NCI-H460 (cell line): ENCODE data around the gene FAF1. TPM values are rescaled to one million over a fixed set of nuclear protein-coding genes. Genes with fewer than 3 reads are reported as not detected.
"Not testable (repeated sequence)": the region's sequence is repeated elsewhere in the genome, so short reads cannot be mapped to it uniquely, and the experiment has no call there.

Experiments used
- DNase-seq: peaks from one replicate; pipeline ENCODE4 v3.0.0-alpha.2; 2016; ENCODE audit warnings: low read depth; ENCODE audit errors: extremely low read depth
- total RNA-seq: library from RNA; depleted of rRNA; stranded (reverse); fragments of >200 nt; shearing (Covaris generic); gene quantifications from 2 replicates; pipeline ENCODE4 v1.2.3, GENCODE V29; 2014

FAF1 gene
- total RNA-seq, 1 experiment from 2014 or later: 65.7 TPM

DNA sequence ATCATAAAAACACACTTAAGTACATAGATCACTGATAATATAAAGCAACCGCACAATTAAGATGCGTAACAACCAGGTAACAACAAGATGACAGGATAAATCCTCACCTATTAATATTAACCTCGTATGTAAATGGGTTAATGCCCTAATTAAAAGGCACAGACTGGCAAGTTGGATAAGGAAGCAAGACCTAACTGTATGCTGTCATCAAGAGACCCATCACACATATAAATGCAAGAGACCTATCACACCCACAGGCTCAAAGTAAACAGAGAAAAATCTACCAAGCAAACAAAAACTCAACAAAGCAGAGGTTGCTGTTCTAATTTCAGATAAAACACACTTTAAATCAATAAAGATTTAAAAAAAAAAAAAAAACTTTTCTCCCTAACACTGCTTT, 151.8 kb downstream of the FAF1 start:
- no peak for DNase-seq

DNA sequence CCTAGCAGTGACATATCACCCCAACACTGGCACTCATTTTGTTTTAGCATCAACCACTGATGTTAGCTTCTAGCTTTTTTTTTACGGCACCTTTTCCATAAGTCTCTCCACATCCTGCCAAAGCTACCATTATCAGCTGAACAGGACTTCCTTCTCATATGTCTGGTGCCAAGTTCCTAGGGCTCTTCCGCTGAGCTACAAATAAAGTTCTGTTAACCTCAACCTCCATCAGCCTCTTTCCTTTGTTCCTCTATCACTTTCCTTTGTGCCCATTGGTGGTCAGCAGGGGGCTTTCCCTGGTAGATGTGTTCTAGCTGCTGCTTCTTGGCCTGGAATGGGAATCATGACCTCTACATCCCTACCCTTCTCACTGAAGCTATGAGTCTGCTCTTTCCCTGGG, 163.8 kb downstream of the FAF1 start:
- no peak for DNase-seq

DNA sequence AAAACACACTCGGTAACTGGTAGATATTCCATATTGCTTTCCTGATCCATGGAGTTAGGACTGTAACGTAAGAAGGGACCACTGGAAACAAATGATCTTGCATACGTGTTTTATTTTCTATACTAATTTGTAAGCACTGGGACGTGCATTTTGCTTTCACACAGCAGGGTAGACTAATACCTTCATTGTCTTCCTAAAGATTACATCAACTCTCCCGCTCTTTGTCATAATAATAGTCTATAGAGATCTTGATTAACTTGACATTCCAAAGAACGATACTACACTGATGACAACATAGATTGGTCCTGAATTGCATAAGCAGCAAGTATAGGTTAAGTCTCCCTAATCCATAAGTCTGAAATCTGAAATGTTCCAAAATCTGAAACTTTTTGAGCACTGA, 166.5 kb downstream of the FAF1 start:
- no peak for DNase-seq

DNA sequence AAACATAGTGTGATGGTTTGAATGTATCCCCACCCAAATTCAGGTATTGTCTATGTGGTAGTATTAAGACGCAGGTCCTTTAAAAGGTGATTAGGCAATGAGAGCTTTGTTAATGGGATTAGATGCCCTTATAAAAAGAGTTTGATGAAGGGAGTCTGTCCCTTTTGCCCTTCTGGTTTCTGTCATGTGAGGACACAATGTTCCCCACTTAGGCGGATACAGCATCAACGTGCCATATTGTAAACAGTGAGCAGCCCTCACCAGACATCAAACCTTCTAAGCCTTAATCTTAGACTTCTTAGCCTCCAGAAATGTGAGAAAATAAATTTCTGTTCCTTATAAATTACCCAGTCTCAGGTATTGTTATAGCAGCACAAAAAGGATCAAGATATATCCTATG, 172.8 kb downstream of the FAF1 start:
- DNase-seq: no peak

DNA sequence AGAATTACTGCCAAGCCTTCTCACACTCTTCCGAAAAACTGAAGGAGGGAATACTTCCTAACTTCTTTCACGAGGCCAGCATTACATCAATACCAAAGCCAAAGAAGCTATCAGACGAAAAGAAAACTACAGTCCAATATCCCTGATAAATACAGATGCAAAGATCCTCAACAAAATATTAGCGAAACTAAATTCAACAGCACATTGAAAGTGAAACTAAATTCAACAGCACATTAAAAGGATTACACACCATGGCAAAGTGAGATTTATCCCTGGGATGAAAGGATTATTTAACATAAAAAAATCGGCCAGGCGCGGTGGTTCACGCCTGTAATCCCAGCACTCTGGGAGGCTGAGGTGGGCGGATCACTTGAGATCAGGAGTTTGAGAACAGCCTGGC, 176.8 kb downstream of the FAF1 start:
- DNase-seq: no peak

DNA sequence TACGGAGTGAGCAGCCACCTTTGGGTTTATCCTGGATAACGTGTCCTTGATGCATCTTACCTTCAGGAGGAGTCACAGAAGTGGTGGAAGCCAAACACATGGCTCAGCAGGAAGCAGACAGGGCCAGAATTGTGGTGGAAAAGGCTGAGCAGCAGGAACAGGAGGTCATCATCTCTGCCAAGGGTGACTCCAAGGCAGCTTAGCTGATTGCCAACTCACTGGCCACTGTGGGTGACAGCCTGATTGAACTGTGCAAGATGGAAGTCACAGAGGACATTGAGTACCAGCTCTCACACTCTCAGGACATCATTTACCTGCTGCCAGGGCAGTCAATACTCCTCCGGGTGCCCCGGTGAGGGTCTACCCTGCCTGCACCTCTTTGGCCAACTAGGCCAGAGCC, 179.3 kb downstream of the FAF1 start:
- no peak for DNase-seq

DNA sequence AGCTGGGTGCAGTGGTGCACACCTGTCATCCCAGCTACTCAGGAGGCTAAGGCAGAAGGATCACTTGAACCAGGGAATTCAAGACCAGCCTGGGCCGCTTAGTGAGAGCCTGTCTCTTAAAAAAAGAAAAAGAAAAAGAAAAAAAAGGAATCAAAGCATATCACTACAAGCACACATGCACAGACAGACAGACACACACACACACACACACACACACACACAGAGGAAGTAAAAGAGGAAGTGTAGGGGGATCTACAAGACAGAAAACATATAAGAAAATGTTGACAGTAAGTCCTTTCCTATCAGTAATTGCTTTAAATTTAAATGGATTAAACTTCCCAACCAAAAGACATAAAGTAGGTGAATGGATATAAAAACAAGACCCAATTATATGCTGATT, 180.3 kb downstream of the FAF1 start:
- DNase-seq: no peak

DNA sequence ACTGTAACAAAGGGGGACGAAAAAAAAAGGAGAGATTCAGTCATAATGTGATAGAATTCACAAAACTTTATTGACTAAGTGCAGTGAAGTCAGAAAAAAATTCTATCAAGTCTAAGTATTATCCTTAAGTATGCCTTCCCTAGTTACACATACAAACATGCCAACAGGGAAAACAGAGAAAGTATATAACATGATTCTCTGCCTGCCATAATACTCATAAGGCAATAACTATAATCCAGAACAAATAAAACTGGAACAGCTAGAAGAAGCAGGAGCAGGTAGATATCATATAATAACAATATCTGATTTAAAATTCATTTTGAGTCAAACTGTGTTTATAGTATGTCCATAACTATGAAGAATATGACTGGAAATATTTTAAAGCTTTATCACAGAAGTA, 184.3 kb downstream of the FAF1 start:
- no peak for DNase-seq

DNA sequence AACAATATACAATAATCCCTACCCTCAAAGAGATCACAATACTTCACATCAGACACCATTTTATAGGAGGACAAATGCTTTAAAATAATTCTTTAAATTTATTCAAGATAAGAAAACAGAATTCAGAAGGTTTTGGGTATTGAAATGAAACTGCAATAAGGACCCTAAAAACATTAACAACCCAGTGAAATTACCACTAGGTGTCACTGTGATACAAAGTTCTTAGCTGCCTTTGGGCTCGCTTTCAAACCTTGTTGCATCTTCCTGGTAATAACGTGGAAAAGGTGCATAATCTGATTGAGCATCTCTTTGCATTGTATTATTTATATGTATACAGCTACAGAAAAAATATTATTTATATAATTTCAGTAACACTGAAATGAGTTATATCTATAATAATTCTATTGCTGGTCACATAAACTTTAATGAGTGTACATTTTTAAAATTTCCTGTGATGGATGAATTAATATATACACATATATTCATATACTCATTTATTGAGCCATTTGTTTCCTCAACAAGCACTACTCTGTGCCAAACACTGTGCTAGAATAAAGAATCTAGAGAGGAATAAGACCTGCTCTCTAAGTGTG, 185.2 kb downstream of the FAF1 start:
- DNase-seq: peak; percentile 45

DNA sequence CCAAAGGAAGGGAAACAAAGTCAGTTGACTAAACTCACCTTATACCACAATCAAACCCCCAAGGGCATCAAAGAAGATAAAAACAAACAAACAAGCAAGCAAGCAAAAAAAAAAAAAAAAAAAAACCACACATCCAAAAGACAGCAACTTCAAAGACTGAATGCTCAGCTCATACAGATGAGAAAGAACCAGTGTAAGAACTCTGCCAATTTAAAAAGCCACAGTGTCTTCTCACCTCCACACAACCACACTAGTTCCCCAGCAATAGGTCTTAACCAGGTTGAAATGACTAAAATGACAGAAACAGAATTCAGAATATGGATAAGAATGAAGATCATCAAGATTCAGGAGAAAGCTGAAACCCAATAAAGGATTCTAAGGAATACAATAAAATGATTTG, 193.4 kb downstream of the FAF1 start:
- DNase-seq: no peak

DNA sequence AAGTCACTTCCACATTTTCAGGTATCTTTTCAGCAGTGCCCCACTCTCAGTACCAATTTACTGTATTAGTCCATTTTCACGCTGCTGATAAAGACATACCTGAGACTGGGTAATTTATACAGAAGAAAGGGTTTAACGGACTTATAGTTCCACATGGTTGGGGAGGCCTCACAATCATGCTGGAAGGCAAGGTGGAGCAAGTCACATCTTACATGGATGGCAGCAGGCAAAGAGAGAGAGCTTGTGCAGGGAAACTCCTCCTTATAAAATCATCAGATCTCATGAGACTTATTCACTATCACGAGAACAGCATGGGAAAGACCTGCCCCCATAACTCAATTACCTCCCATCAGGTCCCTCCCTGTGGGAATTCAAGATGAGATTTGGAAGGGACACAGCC, 203.5 kb downstream of the FAF1 start:
- DNase-seq: not testable (repeated sequence)

DNA sequence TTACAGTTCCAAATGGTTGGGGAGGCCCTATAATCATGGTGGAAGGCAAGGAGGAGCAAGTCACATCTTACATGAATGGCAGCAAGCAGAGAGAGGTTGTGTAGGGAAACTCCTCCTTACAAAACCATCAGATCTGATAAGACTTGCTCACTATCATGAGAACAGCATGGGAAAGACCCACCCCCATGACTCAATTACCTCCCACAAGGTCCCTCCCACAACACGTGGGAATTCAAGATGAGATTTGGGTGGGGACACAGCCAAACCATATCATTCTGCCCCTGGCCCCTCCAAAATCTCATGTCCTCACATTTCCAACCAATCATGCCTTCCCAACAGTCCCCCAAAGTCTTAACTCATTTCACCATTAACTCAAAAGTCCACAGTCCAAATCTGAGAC, 205.3 kb downstream of the FAF1 start:
- not testable (repeated sequence) for DNase-seq

DNA sequence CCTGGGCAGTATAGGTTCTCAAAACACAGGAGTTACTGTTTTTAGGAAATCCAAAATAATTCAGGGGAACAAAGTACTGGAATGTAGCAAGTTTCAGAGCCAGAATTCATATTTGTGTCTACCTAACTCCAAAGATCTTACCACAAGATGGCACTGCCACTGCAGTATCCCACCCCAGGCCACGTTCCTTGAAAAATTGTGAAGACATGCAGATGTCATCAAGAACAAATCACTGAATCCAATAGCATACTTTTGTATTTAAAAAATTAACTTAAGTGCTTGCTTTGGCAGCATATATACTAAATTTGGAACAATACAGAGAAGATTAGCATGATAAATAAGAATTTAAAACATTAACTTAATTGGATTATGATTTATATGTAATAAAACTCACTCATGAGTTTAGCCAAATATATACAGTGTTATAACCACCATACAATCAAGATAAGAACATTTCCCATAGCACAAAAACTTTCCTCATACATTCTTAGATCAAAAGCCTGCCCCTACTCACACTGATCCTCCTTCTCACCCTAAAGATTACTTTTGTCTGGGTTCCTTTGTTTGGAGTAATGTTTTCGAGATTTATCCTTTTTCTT, 209.9 kb downstream of the FAF1 start:
- DNase-seq: peak; percentile 30

DNA sequence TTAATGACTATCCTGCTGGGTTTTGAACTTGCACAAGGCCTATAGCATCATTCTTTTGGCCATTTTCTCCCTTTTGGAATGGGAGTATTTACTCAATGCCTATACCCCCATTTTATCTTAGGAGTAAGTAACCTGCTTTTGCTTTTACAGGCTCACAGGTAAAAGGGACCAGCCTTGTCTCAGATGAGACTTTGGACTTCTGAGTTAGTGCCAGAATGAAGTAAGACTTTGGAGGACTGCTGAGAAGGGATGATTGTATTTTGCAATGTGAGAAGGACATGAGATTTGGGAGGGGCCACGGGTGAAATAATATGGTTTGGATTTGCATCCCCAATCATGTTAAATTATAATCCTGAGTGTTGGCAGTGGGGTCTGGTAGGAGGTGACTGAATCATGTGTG, 212.7 kb downstream of the FAF1 start:
- no peak for DNase-seq

DNA sequence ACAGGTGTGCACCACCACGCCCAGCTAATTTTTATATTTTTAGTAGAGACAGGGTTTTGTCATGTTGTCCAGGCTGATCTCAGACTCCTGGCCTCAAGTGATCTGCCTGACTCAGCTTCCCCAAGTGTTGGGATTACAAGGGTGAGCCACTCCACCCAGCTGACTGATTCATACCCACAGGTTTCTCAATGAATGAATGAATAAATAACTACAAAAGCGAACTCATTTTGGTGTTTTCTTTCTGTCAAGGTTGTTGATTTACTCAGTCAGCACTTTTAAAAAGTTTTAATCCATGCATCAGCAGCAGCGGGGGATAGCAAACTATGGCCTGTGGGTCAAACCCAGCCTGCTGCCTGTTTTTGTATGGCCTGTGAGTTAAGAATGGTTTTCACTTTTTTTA, 217.5 kb downstream of the FAF1 start:
- DNase-seq: no peak

DNA sequence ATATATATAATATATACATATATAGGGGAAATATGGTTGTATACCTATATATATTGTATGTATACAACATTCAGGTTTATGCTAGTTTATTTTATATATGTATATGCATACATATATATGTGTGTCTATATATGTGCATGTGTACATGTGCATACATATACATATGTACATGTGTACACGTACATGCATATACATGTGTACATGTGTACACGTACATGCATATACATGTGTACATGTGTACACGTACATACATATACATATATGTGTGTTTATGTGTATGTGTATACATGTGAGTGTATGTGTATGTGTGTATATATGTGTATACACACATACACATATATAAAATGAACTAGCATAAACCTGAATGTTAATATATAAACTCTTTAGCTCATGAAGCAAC, 220.9 kb downstream of the FAF1 start:
- no peak for DNase-seq

DNA sequence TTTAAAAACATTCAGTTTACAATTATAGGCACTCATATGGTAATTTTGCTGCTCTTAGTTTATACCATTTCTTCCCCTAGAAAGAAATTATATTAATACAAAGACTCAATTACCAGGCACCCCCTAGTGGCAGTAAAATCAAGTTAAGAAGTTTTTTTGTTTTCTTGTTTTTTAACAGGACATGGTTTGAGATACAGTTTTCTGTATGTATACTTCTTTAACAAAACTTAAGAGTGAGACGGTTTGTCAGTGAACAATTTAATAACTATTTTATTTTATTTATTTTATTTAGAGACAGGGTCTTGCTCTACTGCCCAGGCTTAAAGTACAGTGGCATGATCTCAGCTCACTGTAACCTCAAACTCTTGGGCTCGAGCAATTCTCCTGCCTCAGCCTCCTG, 224.6 kb downstream of the FAF1 start:
- DNase-seq: peak; percentile 4

DNA sequence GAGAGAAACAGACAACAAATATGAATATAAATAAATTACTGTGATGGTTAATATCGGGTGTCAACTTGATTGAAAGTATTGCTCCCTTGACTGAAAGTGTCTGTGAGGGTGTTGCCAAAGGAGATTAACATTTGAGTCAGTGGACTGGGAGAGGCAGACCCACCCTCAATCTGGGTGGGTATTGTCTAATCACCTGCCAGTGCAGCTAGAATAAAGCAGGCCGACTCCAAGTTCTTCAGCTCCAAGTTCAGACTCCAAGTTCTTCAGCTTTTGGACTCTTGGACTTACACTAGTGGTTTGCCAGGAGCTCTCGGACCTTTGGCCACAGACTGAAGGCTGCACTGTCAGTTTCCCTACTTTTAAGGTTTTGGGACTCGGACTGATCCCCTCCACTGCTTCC, 232.5 kb downstream of the FAF1 start:
- not testable (repeated sequence) for DNase-seq

DNA sequence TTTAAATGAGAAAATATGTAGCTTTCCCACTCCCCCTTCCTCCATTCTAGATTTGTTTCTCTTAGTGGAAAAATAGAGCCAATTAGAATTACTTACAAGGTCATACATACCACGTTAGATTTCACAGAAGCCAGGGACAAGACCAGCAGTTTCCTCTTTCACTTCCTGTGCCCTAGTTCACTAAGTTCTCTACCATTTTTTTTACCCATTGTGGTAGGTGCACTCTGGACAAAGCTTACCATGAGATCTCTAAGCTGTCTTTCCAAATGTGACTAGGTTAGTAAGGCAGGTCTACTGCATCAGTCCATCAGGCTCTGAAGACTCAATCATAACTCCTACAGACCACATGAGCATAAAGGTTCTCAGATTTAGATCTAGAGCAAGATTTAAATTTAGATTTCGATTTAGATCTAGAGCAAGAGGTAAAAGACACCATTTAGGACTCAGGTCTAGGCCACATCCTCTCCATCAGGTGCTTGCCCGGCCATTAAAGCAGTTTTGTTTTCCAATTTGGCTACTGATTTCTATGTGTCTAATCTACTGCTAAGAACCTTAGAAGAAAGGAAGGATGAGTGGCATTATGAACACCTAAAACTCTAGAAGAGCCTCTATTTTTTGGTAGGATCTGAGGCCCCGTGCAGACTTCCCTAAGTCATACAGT, 235.3 kb downstream of the FAF1 start:
- no peak for DNase-seq

DNA sequence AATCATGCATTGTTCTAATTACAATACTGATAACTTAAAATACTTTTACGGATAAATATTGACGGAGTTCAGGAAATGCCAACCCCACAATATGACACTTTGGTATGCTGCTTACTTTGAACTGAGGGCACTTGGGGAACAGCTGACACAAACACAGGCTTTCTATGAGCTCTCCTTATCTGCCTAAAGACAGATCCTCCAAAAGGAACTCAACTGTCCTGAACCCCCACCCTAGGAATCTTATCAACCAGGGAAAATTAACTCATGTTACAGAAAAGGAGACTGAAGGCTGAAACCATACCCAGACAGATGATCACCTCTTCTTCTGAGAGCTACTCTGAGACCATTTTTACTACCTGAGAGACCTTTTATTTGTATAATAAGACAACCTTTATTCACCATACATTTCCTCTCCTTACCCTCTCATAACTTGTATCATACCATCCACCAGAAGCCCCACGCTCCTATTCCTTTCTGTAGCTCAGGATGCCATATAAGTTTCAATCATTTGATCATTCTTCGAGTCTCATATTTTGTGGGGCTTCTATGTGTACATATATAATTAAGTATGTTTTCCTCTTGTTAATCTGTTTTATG, 239.5 kb downstream of the FAF1 start:
- DNase-seq: no peak

DNA sequence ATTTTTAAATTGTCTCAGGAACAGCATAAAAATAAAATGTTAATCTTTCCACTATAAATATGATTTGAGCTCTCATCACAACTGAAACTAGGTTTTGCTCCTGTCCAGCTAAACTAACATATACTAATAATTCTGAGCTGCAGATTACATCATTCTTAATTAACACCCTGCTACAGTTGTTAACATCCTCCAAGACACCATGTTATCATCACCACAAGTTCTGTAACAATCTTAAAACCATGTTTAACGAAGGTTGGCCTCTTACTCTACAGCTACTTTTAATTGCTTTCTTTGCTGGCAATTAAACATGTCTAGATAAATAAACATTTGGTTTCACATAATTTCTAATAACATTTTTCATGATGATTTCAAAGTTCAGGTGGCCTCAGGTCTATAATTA, 240.9 kb downstream of the FAF1 start:
- DNase-seq: no peak

DNA sequence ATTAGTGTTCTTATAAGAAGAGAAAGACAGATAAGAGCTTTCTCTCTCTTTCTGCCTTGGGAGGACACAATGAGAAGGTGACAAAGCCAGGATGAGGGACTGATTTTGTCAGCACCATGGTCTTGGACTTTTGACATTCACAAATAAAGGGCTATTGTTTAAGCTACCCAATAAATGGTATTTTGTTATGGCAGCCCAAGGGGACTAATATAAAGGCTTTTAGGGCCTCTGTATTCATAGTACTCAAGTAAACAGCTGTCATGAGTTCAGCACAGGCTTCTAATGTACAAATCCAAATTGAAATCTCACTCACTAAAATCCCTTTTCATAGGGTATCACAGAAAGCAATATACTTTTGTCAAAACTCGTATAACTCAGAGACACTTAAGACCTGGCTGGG, 242.7 kb downstream of the FAF1 start:
- no peak for DNase-seq
